PFSK-1 (cell line): ENCODE measurements around the gene CENPV.

Source experiments
- POLR2AphosphoS5 ChIP-seq: IDR thresholded peaks from 2 replicates; pipeline ENCODE4 v1.6.1; 2012; ENCODE audit warnings: low read depth, mild to moderate bottlenecking, control low read depth, low read length, moderate library complexity
- TAF1 ChIP-seq: IDR thresholded peaks from 2 replicates; pipeline ENCODE4 v1.6.1; 2012; ENCODE audit warnings: low read length, control low read depth, borderline replicate concordance; ENCODE audit not compliant: insufficient read depth

- TF ChIP-seq TAF1 (no peak), POLR2AphosphoS5 (no peak)
These were observed 48.4 kb downstream of the CENPV start for GRCh38 chr17:16304830-16305229.
